ENCODE results near the gene PYHIN1. TPM values are rescaled to one million over a fixed set of nuclear protein-coding genes. Genes with fewer than 3 reads are reported as not detected.

Gene PYHIN1
- polyA plus RNA-seq, 1 donor (not counting 4 experiments of a cell fraction or from before 2014, with no cell fraction given): 0.37 TPM

DNA sequence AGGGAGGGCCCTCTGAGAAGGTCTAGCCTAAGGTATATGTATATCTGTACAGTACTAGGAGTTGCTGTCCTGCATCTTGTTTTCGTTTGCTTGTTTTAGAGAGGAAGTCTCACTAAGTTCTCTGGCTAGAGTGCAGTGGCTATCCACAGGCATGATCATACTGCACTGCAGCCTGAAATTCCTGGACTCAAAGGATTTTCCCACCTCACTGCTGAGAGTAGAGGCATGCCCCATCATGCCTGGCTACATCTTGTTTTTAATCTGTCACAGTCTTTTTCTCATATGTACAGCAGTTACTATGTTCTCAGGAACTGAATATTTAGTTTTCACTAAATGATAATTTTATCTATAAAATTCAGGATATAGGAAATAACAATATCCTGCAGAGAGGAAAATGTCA is 15.3 kb upstream of the PYHIN1 start:
- H3K4me2 ChIP-seq (ENCODE audit: control insufficient read depth, extremely low read depth, insufficient read depth, low read depth, low read length): peak overlapping the region; percentile 54
- dilution Hi-C loops (cut with MboI; ENCODE audit: extremely low pct_ligation_motif_present, low sequenced_read_pairs): no loop called here

DNA sequence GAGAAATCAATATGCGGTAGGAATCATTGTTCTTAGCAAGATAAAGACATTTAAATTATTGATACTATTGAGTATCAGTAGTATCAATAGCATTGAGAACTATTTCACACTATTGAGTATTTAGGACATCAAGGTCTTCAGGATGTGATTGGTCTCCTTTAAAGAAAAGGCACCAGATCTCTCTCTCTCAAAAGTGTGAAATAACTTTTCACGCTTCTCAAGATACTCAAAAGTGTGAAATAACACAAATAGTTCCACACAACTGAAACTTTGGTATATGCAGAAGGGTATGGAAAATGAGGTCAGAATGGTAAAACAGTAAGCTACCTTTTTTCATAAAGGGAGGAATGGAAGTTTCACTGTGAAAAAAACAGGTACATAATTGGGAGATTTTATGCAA is 6.7 kb upstream of the PYHIN1 start:
- TF ChIP-seq EZH2 (IDR thresholded peaks at IDR 0.05; ENCODE audit: low read length): no peak
- TF ChIP-seq, protein P1, sequence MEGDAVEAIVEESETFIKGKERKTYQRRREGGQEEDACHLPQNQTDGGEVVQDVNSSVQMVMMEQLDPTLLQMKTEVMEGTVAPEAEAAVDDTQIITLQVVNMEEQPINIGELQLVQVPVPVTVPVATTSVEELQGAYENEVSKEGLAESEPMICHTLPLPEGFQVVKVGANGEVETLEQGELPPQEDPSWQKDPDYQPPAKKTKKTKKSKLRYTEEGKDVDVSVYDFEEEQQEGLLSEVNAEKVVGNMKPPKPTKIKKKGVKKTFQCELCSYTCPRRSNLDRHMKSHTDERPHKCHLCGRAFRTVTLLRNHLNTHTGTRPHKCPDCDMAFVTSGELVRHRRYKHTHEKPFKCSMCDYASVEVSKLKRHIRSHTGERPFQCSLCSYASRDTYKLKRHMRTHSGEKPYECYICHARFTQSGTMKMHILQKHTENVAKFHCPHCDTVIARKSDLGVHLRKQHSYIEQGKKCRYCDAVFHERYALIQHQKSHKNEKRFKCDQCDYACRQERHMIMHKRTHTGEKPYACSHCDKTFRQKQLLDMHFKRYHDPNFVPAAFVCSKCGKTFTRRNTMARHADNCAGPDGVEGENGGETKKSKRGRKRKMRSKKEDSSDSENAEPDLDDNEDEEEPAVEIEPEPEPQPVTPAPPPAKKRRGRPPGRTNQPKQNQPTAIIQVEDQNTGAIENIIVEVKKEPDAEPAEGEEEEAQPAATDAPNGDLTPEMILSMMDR (optimal IDR thresholded peaks at IDR 0.05 in 1 of 3, IDR thresholded peaks at IDR 0.05 in 1 of 3, conservative IDR thresholded peaks at IDR 0.05 in 1 of 3; ENCODE audit: extremely low read depth in 1 of 3, insufficient read depth in 2 of 3, low read length in 3 of 3): no peak
- Histone ChIP-seq H3K4me1 (ENCODE audit: control insufficient read depth, extremely low read depth, insufficient read depth, low read length) (no peaks in the 10 kb centered on the region), H3K9me3 (ENCODE audit: control insufficient read depth, low read depth, low read length) (no peaks in the 10 kb centered on the region), H3K9ac (ENCODE audit: control insufficient read depth, extremely low read depth, insufficient read depth, low read length) (no peak overlapping the region), H3K79me2 (ENCODE audit: control insufficient read depth, insufficient read depth, low read length) (no peaks in the 10 kb centered on the region), H3K36me3 (ENCODE audit: control insufficient read depth in 2 of 2, extremely low read depth in 1 of 2, insufficient read depth in 2 of 2, low read length in 2 of 2) (no peaks in the 10 kb centered on the region), H3K27me3 (ENCODE audit: control insufficient read depth, extremely low read depth, insufficient read depth, low read length) (no peaks in the 10 kb centered on the region), H3K4me2 (ENCODE audit: control insufficient read depth, extremely low read depth, insufficient read depth, low read depth, low read length) (no peak overlapping the region), H3K9me1 (ENCODE audit: control insufficient read depth, extremely low read depth, insufficient read depth, low read length) (no peaks in the 10 kb centered on the region), H3K4me3 (ENCODE audit: control insufficient read depth in 2 of 3, extremely low read depth in 1 of 3, insufficient read depth in 2 of 3, low read depth in 1 of 3, low read length in 3 of 3) (no peak overlapping the region), H4K20me1 (ENCODE audit: control insufficient read depth, extremely low read depth, insufficient read depth, low read length) (no peaks in the 10 kb centered on the region), H3K27ac (ENCODE audit: control insufficient read depth, insufficient read depth, low read length) (no peak overlapping the region), H2AFZ (ENCODE audit: control insufficient read depth, low read length) (no peak overlapping the region)
- FAIRE-seq: no peak
- no peak for DNase-seq (ENCODE audit: low read depth, low spot score)
- dilution Hi-C loops (cut with MboI; ENCODE audit: extremely low pct_ligation_motif_present, low sequenced_read_pairs): no loop called here

More for the DNA sequence above, 15.3 kb upstream of the PYHIN1 start:
- no peaks in the 10 kb centered on the region for H3K9me3 ChIP-seq (ENCODE audit: control insufficient read depth, low read depth, low read length)
- H3K4me1 ChIP-seq (ENCODE audit: control insufficient read depth, extremely low read depth, insufficient read depth, low read length): peaks cover 12% of the 10 kb centered on the region
- H3K27me3 ChIP-seq (ENCODE audit: control insufficient read depth, extremely low read depth, insufficient read depth, low read length): no peaks in the 10 kb centered on the region
- no peak for TF ChIP-seq EZH2 (IDR thresholded peaks at IDR 0.05; ENCODE audit: low read length)
- TF ChIP-seq, protein P1 (optimal IDR thresholded peaks at IDR 0.05 in 1 of 3, IDR thresholded peaks at IDR 0.05 in 1 of 3, conservative IDR thresholded peaks at IDR 0.05 in 1 of 3; ENCODE audit: extremely low read depth in 1 of 3, insufficient read depth in 2 of 3, low read length in 3 of 3): no peak
- H3K9ac ChIP-seq (ENCODE audit: control insufficient read depth, extremely low read depth, insufficient read depth, low read length): no peak overlapping the region
- FAIRE-seq (peak; percentile 78), DNase-seq (ENCODE audit: low read depth, low spot score) (no peak)
- H3K79me2 ChIP-seq (ENCODE audit: control insufficient read depth, insufficient read depth, low read length): no peaks in the 10 kb centered on the region
- H3K36me3 ChIP-seq (ENCODE audit: control insufficient read depth in 2 of 2, extremely low read depth in 1 of 2, insufficient read depth in 2 of 2, low read length in 2 of 2): no peaks in the 10 kb centered on the region
- H2AFZ ChIP-seq (ENCODE audit: control insufficient read depth, low read length): peak overlapping the region; percentile 83
- H3K4me3 ChIP-seq (ENCODE audit: control insufficient read depth in 2 of 3, extremely low read depth in 1 of 3, insufficient read depth in 2 of 3, low read depth in 1 of 3, low read length in 3 of 3): peak overlapping the region in 1 of 3 experiments; percentile 20
- H3K27ac ChIP-seq (ENCODE audit: control insufficient read depth, insufficient read depth, low read length): no peak overlapping the region
- H3K9me1 ChIP-seq (ENCODE audit: control insufficient read depth, extremely low read depth, insufficient read depth, low read length): no peaks in the 10 kb centered on the region
- no peaks in the 10 kb centered on the region for H4K20me1 ChIP-seq (ENCODE audit: control insufficient read depth, extremely low read depth, insufficient read depth, low read length)

Data from keratinocyte (primary cell).